ENCODE data around the gene ACTN4. TPM values are rescaled to one million over a fixed set of nuclear protein-coding genes. Genes with fewer than 3 reads are reported as not detected.

The ACTN4 gene
- total RNA-seq, 2 experiments from 2014 or later, result 236 to 252 TPM

GRCh38 chr19:38647966-38648768, 718 bp downstream of the ACTN4 start:
- Mint-ChIP-seq H3K4me3 (peak overlapping the region; percentile 94), H3K36me3 (peaks cover 20% of the 10 kb centered on the region), H3K27ac (peak overlapping the region; percentile 87), H3K4me1 (peaks cover 28% of the 10 kb centered on the region), H3K9me3 (no peaks in the 10 kb centered on the region), H3K27me3 (peaks cover 2% of the 10 kb centered on the region)
- no peak for DNase-seq
- ATAC-seq (ENCODE audit: low read depth), result no peak
- POLR2A ChIA-PET, result interaction anchor here (0.8 to 2.1 kb wide), 12 partner anchors 8 to 210 kb away, joined by 3 to 10 read pairs (median 6); partner anchors contain the start of gene EIF3K

DNA sequence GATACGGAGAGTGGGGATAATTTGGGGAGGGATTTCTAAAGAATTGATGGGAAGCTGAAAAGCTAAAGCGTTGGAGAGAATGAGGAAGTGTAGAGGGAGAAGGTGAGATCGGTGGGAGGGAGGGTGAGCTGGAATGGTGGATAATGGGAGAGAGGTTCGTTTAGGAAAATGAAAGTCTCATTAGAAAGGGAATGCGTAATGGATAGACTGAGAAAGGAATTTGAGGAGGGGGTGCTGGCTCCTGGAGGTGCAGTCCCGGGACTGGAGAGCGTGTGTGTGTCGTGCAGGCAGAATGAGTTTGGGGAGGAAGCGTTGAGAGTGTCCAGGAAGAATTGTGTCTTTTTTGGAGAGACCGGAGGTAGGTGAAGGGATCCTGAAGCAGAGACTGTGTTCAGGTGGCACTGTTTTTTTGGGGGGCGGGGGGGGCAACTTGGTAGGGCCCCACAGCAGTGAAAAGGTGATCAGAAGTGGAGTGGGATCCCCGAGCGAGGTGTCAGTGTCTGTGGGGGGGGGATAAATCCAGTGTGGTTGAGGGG, 1.4 kb downstream of the ACTN4 start:
- Mint-ChIP-seq H3K4me3 (peak overlapping the region; percentile 94), H3K27me3 (peaks cover 2% of the 10 kb centered on the region), H3K9me3 (no peaks in the 10 kb centered on the region), H3K36me3 (peaks cover 26% of the 10 kb centered on the region), H3K27ac (peak overlapping the region; percentile 87), H3K4me1 (peaks cover 33% of the 10 kb centered on the region)
- POLR2A ChIA-PET, result interaction anchor here (0.6 to 1.8 kb wide), 5 partner anchors 8 to 333 kb away, joined by 3 to 10 read pairs (median 5); partner anchors contain the start of gene YIF1B
- ATAC-seq (ENCODE audit: low read depth) (no peak), DNase-seq (no peak)

DNA sequence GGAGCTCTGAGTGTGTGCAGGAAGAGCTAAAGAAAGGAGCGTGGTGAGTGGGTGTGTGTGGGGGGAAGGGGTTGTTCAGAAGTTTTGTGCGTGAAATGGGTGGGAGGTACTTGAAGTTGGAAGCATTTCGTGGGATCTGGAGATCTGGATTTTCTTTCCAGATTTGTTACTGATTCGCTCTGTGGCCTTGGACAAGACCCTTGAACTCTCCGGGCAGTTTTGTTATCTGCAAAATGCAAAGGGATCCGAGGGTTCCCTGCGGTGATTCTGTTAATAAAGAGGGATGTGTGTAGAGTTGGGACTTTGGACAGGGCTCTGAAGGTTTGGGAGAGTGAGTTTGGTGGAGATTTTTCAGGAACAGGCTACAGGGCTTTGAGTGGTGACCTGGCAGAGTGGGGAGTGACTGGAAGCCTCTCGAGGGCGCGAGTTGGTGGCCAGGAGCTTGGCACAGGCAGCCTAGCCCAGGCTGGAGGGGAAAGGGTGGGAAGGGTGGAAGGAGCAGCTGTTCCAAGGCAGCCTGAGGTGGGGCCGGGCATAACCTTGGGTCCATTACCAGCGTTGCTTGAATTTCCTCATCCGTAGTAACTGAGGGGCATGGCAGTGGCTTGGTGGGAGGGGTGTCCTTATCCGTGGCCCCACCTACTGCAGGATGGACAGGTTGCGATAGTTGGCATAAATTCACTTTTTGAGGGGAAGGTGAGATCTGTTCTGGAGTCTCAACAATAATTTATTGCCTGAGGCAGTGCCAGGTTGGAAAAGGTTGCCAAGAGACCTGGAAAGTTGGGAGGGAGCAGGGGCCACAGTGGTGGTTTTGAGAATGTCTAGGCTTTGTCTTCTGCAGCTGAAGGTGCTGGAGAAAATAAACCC, 2.1 kb downstream of the ACTN4 start:
- Mint-ChIP-seq H3K9me3 (no peaks in the 10 kb centered on the region), H3K36me3 (peaks cover 28% of the 10 kb centered on the region), H3K27ac (peak overlapping the region; percentile 37), H3K4me1 (peaks cover 36% of the 10 kb centered on the region), H3K27me3 (peaks cover 2% of the 10 kb centered on the region), H3K4me3 (peak overlapping the region; percentile 94)
- DNase-seq, result no peak
- ATAC-seq (ENCODE audit: low read depth), result no peak
- POLR2A ChIA-PET, result interaction anchor here (0.6 to 1.8 kb wide), 3 partner anchors 14 to 334 kb away, joined by 3 to 5 read pairs (median 4); partner anchors contain the start of gene YIF1B

DNA sequence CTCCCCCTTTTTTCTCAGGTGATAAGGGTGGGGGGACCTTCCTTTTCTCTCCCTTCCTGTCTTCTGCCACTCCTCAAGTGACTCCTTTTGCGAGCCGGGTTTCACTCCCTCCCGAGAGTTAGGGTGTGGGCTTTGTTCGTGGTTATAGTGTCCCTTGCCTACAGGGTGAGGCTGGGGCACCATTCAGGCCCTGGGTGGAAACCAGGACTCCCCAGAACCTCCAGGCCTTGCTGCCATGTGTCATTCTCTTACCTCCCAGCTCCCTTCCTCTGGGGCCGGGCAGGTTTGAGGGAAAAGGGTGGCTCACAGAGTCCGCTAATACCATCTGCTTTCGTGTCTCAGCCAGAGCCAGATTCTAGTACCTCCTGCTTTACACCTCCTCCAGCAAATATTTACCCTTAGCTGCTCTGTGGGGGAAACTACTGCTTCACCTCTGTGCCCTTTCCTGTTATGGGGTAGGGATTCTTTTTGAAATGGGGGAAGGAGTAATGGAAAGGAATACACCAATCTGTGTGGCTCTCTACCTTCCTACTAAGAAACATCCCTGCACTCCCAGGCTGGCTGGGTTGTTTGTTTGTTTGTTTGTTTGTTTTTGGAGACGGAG, 2.8 kb downstream of the ACTN4 start:
- H3K4me3 Mint-ChIP-seq, result peak overlapping the region; percentile 94
- POLR2A ChIA-PET, result interaction anchor here (0.7 to 1.8 kb wide), 2 partner anchors 13 to 19 kb away, joined by 3 to 5 read pairs; no protein-coding TSS in a partner anchor
- peaks cover 43% of the 10 kb centered on the region for H3K4me1 Mint-ChIP-seq
- ATAC-seq (ENCODE audit: low read depth), result no peak
- H3K9me3 Mint-ChIP-seq, result no peaks in the 10 kb centered on the region
- H3K36me3 Mint-ChIP-seq, result peaks cover 32% of the 10 kb centered on the region
- peaks cover 2% of the 10 kb centered on the region for H3K27me3 Mint-ChIP-seq
- no peak for DNase-seq
- no peak overlapping the region for H3K27ac Mint-ChIP-seq

DNA sequence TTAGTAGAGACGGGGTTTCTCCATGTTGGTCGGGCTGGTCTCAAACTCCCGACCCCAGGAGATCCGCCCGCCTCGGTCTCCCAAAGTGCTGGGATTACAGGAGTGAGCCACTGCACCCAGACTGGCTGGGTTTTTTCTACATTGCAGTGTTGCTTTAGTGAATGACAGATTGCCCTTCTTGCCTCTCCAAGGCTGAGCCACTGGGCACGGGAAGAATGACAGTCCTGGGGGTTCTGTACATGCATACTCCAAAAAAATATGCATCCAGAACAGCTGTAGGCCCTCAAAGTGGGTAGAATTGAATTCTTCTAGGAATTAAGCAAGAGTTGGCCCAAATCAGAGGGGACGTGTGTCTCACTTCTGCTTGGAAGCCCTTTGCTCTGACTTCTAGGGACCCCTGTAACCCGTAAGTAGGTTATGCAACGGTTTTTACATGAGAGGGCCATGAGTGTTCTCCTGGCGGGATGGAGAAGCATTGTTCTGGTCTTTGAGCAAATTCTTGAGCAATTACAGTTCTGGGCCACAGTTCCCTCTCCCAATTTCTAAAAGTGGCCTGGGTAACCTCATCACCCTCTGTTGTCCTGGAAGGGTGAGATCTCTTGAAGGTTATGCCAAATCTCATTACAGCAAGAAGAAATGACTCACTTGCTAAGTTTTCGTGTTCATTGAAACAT, 3.6 kb downstream of the ACTN4 start:
- Mint-ChIP-seq H3K9me3 (no peaks in the 10 kb centered on the region), H3K4me3 (no peak overlapping the region), H3K4me1 (peaks cover 50% of the 10 kb centered on the region), H3K27ac (no peak overlapping the region), H3K36me3 (peaks cover 34% of the 10 kb centered on the region), H3K27me3 (peaks cover 2% of the 10 kb centered on the region)
- ATAC-seq (ENCODE audit: low read depth) (no peak), DNase-seq (no peak)
- POLR2A ChIA-PET, result no interaction called here

DNA sequence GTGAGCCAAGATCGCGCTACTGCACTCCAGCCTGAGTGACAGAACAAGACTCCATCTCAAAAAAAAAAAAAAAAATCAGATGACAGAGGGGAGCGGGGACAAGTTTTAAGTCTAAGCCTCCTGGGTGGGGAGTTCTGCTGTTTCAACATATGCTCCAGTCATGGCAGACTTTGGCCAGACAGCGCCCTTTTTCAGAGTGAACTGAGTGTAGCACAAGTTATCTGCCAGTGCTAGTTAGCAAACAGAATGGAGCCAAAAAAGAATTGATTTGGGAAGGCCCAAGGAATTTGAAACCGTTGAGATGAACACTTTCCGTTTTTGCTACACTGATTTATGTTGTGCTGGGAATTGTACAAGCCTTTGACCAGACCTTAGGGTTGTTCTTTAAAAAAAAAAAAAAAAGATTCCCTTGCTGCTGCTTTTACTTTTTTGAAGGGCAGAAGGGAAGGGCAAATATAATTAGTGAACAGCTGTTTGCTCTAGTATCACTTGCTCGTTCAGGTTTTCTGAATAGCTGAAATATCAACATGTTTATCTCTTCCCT, 5.7 kb downstream of the ACTN4 start:
- Mint-ChIP-seq H3K27me3 (peaks cover 2% of the 10 kb centered on the region), H3K4me1 (peaks cover 66% of the 10 kb centered on the region), H3K9me3 (no peaks in the 10 kb centered on the region), H3K27ac (no peak overlapping the region), H3K4me3 (no peak overlapping the region), H3K36me3 (peaks cover 36% of the 10 kb centered on the region)
- POLR2A ChIA-PET, result interaction anchor here (0.7 kb wide), 1 partner anchor 22 kb away, joined by 3 read pairs; no protein-coding TSS in a partner anchor
- ATAC-seq (ENCODE audit: low read depth), result no peak
- DNase-seq, result no peak

DNA sequence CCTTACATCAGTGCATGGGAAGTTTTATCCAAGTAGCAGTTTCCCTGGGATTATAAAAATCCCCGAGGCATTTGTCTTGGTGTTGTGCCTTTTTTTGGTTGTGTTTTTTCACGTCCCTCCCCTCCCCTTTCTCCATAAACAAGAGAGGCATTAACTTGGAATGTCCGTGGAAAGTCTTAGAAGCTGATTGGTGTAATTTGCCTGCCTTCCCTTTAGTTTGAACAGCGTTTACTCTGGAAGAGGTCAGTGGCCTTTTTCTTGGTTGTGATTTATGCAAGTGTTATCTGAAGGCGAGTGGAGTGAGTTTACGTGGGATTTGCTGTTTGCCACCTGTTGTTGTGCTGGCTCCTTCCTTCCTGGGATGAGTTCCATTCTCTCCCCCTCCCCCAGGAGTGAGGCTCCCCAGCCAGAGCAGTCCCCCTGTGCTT, 7.2 kb downstream of the ACTN4 start:
- peak overlapping the region; percentile 88 for H3K27ac Mint-ChIP-seq
- POLR2A ChIA-PET, result no interaction called here
- peaks cover 2% of the 10 kb centered on the region for H3K27me3 Mint-ChIP-seq
- H3K9me3 Mint-ChIP-seq, result no peaks in the 10 kb centered on the region
- peak overlapping the region; percentile 72 for H3K4me3 Mint-ChIP-seq
- H3K4me1 Mint-ChIP-seq, result peaks cover 60% of the 10 kb centered on the region
- DNase-seq (no peak), ATAC-seq (ENCODE audit: low read depth) (no peak)
- peaks cover 25% of the 10 kb centered on the region for H3K36me3 Mint-ChIP-seq

DNA sequence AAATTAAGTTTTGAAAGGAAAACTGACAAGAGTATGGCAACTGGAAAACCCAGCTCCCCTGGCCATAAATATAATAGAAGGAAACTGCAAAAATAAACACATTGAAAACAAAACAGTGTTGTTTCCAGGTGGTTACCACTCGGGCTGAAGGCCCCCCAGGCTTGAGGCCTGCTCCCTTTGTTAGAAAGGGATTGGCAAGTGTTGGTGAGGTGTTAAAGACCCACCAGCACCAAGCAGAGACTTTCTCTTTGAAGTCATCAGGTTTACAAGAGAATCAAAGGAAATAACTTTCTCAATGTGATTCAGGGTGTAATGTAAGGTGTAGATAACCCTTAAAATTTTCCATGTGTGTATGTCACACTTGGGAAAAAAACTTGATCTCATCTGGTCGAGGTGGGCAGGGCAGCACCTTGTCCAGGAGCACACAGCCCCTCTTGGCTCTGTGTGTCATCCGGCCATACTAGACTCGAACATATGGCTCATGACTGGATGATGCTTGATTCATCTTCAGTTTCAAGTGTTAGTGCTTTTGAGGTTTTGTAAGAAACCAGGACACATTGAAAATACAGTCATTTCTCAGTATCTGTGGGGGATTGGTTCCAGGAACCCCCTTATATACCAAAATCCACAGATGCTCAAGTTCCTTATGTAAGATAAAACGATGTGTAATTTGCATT, 7.8 kb downstream of the ACTN4 start:
- Mint-ChIP-seq H3K27me3 (peaks cover 2% of the 10 kb centered on the region), H3K4me1 (peaks cover 61% of the 10 kb centered on the region), H3K27ac (peak overlapping the region; percentile 88)

GRCh38 chr19:38656171-38656981, 8.9 kb downstream of the ACTN4 start:
- peak; percentile 62 for ATAC-seq (ENCODE audit: low read depth)
- peak overlapping the region; percentile 72 for H3K4me3 Mint-ChIP-seq
- no peaks in the 10 kb centered on the region for H3K9me3 Mint-ChIP-seq
- POLR2A ChIA-PET, result interaction anchor here (0.6 to 2.4 kb wide), 11 partner anchors 9 to 283 kb away, joined by 3 to 10 read pairs (median 3); partner anchors contain the start of genes ACTN4 and EIF3K
- peaks cover 2% of the 10 kb centered on the region for H3K27me3 Mint-ChIP-seq
- peaks cover 61% of the 10 kb centered on the region for H3K4me1 Mint-ChIP-seq
- peaks cover 36% of the 10 kb centered on the region for H3K36me3 Mint-ChIP-seq
- DNase-seq, result no peak
- peak overlapping the region; percentile 88 for H3K27ac Mint-ChIP-seq

More for the DNA sequence above, 7.8 kb downstream of the ACTN4 start:
- DNase-seq (no peak), ATAC-seq (ENCODE audit: low read depth) (peak; percentile 80)
- no peaks in the 10 kb centered on the region for H3K9me3 Mint-ChIP-seq
- H3K36me3 Mint-ChIP-seq, result peaks cover 28% of the 10 kb centered on the region
- POLR2A ChIA-PET, result interaction anchor here (2.4 kb wide), 1 partner anchor 8 kb away, joined by 10 read pairs; the partner anchor contains the start of gene ACTN4
- H3K4me3 Mint-ChIP-seq, result peak overlapping the region; percentile 72

DNA sequence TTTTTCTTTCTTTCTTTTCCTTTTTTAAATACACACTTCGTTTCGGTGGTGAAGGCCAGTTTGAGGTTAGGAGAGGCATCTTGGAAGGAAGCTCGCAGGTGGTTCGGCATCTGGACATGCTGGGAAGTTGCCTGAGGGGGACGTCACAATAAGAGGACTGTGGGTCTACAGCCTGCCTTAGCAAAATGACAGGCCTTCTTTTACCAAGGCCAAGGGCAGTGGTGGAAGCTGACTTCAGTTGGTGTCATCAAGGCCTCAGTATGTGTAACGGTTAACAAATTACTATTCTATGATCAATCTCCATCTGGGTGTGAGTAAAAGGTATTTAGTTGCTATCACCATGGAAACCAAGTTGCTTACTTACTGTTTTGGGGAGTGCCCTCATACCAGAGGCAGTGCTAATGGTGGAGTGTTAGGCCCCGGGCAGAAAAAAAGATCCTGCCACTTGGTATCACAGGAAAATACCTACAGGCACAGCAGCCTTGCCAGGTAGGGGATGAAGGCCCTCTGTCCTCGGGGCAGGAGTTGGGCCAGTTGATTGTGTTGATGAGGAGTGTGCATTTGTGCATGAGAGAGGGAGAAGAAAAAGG, 10.3 kb downstream of the ACTN4 start:
- ATAC-seq (ENCODE audit: low read depth) (no peak), DNase-seq (no peak)
- Mint-ChIP-seq H3K4me3 (peak overlapping the region; percentile 11), H3K27me3 (no peaks in the 10 kb centered on the region), H3K9me3 (no peaks in the 10 kb centered on the region), H3K36me3 (peaks cover 32% of the 10 kb centered on the region), H3K4me1 (peaks cover 58% of the 10 kb centered on the region), H3K27ac (no peak overlapping the region)
- POLR2A ChIA-PET, result interaction anchor here (1.1 to 2.4 kb wide), 4 partner anchors 10 to 76 kb away, joined by 3 to 10 read pairs (median 7); partner anchors contain the start of gene ACTN4
